HG02763 (cell line): ENCODE results near the gene SPATS2.
"Not testable (repeated sequence)": the region's sequence is repeated elsewhere in the genome, so short reads cannot be mapped to it uniquely, and the experiment has no call there.

ENCODE experiments used
- ATAC-seq: cut with Tn5 transposase; IDR thresholded peaks from one replicate; pipeline ENCODE4 v1.9.1; 2021; ENCODE audit warnings: mild to moderate bottlenecking, moderate library complexity; ENCODE audit not compliant: unreplicated experiment

Gene SPATS2

GRCh38 chr12:49367381-49368239 is at the start of gene SPATS2:
SPATS2 (plus strand) TSS chr12:49367462; CDS start chr12:49461013, 93,551 bp downstream.
- ATAC-seq, result no peak

DNA sequence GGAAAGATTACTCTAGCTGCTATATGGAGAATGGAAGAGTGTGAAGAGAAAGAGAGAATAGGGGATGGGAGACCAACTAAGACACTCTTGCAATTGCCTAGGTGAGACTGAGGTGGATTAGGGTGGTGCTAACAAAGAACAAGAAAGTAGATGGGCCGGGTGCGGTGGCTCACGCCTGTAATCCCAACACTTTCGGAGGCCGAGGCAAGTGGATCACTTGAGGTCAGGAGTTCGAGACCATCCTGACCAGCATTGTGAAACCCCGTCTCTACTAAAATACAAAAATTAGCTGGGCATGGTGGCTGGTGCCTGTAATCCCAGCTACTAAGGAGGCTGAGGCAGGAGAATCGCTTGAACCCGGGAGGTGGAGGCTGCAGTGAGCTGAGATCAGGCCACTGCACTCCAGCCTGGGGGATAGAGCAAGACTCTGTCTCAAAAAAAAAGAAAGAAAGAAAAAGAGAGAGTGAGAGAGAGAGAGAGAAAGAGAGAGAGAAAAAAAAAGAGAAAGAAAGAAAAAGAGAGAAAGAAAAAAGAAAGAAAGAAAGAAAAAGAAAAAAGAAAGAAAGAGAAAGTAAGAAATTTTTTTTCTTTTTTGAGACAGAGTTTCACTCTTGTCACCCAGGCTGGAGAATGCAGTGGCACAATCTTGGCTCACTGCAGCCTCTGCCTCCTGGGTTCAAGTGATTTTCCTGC is 46.7 kb upstream of the SPATS2 start:
- not testable (repeated sequence) for ATAC-seq

DNA sequence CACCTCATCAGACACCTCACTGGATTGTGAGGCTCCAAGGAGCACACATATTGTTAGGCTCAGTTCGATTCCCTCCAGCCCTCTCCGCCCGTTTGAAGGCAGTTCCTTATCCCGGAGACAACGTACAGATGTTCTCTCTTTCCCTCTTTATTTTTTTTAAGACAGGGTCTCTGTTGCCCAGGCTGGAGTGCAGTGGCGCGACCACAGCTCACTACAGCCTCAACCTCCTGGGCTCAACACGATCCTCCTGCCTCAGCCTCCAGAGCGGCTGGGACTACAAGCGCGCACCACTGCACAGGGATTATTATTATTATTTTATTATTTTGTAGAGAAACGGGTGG is 44.9 kb upstream of the SPATS2 start:
- ATAC-seq, result no peak

DNA sequence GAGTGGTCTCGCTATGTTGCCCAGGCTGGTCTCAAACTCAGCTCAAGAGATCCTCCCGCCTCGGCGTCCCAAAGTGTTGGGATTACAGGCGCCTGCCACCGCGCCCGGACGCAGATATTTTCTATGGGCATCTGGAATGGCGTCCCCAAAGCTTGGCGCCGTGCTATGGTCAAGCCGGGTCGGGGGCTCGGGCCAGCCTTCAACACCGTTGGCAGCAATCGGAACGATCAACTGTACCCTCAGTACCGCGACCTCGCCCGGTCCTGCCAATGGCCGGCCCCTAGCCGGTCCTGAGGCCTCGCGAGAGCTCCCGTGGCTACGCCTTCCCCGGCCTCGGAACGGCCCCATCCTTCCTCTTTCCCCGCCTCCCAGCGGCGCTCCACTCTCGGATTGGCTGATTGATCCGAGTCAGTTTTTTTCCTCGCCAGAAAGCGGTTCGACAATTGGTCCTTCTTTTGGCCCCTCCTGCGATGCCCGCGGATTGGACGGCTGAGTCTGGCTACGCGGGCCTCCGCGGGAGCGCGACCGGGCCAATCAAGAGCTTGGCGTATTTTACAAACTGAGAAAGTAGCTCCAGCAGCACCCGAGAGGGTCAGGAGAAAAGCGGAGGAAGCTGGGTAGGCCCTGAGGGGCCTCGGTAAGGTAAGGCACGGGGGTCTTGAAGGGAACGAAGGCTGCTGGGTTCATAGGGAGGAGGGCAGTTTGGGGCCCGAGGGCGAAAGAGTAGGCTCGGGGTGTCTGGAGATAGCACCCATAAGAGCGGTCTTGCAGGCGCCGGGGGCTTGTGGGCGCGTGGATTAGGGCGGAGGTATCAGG is 44.3 kb upstream of the SPATS2 start, which contains the start of gene TROAP:
Gene TROAP, plus strand, starts transcription at position 548 of the 816 bp plus-strand sequence. CDS start 354 bp downstream, outside the sequence.
- peak; percentile 98 for ATAC-seq

DNA sequence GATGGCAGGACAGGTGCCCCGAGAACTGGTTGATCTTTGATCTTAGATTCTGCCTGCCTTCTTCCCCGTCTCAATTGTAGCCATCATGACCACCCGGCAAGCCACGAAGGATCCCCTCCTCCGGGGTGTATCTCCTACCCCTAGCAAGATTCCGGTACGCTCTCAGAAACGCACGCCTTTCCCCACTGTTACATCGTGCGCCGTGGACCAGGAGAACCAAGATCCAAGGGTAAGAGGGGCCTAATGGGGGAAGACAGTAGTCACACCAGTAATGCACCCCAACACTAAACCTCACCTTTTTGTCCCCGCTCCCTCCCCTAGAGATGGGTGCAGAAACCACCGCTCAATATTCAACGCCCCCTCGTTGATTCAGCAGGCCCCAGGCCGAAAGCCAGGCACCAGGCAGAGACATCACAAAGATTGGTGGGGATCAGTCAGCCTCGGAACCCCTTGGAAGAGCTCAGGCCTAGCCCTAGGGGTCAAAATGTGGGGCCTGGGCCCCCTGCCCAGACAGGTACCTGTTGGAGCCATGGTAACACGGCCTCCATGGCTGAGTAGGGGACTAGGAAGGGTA is 43.7 kb upstream of the SPATS2 start:
- ATAC-seq, result no peak

DNA sequence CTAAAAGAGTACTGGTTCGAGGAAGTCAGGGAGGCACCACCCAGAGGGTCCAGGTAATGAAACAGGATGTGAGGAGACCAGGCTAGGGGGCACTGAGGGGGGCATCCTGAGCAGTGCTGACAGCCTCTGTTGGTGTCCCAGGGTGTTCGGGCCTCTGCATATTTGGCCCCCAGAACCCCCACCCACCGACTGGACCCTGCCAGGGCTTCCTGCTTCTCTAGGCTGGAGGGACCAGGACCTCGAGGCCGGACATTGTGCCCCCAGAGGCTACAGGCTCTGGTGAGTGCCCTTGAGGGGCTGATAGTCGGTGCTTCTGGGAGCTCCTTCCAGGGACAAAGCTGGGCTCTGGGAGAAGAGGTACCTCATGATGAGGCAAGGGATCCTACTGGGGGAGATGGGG is 41.7 kb upstream of the SPATS2 start:
- no peak for ATAC-seq

DNA sequence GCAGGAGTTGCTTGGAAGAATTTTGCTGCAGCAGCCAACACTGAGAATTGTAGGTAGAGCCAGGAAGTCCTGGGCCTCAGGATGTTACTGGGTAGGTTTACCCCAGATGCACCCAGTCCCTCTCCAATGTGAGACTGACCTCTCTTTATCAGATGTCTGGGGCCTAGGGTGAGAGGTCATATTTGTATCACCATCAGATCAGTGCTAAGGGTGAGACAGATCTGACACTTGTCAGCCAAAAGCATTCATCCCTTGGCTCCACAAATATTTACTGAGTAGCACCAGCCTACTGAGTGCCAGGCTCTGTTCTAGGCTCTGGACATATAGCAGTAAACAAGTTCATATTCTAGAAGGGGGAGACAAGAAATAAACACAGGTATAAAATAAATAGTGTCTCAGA is 39.9 kb upstream of the SPATS2 start:
- no peak for ATAC-seq

- no peak for ATAC-seq
Measured at GRCh38 chr12:49327887-49328286, 39.4 kb upstream of the SPATS2 start.

DNA sequence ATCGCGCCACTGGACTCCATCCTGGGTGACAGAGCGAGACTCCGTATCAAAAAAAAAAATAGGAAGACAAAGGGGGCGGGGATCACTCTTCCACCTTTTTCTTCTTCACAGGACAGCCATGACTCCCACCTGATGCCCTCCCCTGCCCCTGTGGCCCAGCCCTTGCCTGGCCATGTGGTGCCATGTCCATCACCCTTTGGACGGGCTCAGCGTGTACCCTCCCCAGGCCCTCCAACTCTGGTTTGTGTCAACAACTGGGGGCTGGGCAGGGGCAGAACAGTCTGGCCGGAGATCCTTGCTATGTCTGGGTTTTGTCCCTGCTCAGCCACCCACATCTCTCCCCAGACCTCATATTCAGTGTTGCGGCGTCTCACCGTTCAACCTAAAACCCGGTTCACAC is 38.4 kb upstream of the SPATS2 start:
- ATAC-seq, result no peak

DNA sequence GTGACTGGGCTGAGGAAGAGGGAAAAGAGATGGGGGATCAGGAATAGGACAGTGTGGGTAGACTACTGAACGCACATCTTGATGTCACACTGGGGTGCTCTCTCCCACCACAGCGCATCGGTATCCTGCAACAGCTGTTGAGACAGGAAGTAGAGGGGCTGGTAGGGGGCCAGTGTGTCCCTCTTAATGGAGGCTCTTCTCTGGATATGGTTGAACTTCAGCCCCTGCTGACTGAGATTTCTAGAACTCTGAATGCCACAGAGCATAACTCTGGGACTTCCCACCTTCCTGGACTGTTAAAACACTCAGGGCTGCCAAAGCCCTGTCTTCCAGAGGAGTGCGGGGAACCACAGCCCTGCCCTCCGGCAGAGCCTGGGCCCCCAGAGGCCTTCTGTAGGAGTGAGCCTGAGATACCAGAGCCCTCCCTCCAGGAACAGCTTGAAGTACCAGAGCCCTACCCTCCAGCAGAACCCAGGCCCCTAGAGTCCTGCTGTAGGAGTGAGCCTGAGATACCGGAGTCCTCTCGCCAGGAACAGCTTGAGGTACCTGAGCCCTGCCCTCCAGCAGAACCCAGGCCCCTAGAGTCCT is 37.1 kb upstream of the SPATS2 start:
- no peak for ATAC-seq

GRCh38 chr12:49330631-49331379 is 36.5 kb upstream of the SPATS2 start:
- ATAC-seq, result no peak

DNA sequence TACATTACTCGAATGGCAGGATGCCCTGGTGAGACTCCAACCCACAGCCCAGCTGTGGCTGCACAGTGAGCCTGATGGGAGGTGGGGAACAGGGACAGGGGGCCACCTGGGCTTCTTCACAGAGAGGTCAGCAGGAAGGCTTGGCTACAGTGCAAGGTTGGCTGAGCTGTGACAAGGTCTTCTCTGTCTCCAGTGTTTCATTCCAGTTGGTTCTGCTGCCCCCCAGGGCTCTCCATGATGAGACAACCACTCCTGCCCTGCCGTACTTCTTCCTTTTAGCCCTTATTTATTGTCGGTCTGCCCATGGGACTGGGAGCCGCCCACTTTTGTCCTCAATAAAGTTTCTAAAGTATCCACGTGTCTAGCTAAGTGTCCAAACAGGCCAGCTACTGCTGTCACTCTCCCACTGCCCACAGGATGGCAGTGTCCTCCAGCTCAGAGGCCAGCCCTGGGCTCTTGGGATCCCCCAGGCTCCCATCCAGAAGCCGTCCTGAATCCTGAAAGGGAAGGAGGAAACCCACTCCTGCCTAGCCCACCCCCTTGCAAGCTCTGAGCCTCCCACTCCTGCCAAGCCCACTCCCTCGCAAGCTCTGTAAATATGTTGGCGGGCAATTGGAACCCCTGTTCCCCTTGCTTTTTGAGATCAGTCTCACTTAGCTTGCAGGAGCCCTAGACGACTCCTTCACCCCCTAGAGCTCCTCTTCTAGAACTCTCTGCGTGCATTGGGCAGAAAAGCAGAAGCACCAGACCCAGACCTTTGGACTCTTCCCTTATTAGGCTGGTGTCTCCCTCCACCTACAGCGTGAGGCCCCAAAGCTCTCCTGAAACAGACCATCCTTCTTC is 35.7 kb upstream of the SPATS2 start:
- ATAC-seq, result no peak

DNA sequence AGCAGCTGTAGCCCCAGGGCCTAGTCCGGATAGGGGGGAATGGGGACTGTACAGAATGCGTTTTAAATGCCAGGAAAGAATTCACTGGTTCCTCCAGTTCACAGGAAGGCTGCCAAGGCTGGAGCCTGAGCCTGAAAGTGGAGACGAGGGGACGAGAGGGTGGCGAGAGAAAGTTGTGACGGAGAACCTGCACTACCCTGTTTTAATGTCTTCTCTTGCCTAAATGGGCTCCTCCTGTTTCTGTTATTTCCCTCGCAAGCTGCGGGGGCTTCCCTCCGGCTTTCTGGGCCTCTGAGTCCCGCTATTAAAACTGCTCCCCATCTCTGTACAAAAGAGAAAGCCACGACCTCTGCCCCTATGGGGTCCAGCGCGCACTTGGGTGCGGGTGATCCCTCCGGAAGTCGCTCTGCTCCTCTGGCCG is 34.8 kb upstream of the SPATS2 start:
- ATAC-seq, result no peak

- no peak for ATAC-seq
Measured at GRCh38 chr12:49332891-49333371, 34.3 kb upstream of the SPATS2 start.

DNA sequence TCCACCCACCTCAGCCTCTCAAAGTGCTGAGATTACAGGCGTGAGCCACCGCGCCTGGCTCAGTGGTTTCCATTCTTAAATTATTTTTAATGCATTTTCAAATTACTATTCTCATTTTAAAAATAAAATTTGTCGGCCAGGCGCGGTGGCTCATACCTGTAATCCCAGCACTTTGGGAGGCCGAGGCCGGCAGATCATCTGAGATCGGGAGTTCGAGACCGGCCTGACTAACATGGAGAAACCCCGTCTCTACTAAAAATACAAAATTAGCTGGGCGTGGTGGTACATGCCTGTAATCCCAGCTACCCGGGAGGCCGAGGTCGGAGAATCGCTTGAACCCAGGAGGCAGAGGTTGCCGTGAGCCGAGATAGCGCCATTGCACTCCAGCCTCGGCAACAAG is 33.5 kb upstream of the SPATS2 start:
- not testable (repeated sequence) for ATAC-seq

DNA sequence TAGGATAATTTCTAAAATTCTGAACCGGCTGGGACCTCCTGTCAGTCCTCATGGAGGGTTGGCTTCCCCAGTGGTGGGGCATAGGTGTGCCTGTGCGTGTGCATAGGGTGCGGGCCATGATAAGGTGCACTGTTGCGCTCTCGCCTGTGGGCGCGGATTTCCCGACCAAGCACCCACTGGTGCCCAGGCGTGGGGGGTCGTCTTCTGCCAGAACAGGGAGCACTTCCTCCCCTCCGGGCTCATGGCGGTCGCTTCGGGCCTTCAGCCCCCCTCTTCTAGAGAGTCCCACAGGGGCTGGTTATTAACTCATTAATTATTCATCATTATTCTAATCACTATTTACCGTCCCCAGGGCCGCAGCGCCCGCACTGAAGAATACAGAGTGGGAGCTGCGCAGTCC is 33.0 kb upstream of the SPATS2 start:
- no peak for ATAC-seq

GRCh38 chr12:49334681-49335080 is 32.6 kb upstream of the SPATS2 start:
- no peak for ATAC-seq

DNA sequence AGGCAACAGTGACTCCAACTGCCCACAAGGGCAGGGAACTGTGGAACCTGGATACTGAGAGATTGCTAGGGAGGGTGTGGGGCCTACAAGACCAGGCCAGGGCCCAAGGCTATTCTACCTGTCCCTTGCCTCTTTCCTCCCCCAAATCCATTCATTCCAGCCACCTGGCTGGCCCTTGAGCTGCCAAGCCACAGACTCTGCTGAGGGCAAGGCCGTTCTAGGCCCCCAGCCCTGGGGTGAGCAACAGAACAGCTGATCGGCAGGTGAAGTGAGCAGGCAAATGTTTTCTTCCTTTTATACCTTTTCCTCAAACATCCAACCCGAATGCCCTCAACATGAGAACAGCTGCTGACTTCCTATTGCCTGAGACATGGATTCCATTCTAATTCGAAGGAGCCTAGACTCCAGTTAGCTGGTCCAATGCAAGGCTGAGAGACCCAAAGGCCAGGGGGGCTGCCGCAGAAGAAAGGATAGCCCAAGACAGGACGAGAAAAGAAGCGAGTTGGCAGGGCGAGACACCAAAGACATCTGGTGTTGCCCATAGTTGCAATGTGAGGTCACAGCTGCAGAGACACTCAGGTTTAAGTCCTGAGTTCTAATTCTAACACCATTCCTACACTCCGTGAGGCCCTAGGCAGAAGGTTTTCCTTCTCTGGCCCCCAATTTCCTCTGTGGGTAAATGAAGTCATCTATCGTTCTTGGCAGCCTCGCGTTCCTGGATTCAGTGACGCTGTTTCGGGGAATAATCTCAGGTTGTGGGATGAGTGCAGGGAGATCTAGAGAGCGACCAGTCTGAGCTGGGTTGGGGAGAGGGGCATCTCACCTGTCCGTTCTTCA is 31.9 kb upstream of the SPATS2 start:
- ATAC-seq, result no peak
